ENCODE data around the gene SPCS2. TPM values are rescaled to one million over a fixed set of nuclear protein-coding genes. Genes with fewer than 3 reads are reported as not detected.
"Not testable (repeated sequence)": the region's sequence is repeated elsewhere in the genome, so short reads cannot be mapped to it uniquely, and the experiment has no call there.

The SPCS2 gene
- total RNA-seq, 2 donors from 2014 or later, result 79.1 to 131 TPM

DNA sequence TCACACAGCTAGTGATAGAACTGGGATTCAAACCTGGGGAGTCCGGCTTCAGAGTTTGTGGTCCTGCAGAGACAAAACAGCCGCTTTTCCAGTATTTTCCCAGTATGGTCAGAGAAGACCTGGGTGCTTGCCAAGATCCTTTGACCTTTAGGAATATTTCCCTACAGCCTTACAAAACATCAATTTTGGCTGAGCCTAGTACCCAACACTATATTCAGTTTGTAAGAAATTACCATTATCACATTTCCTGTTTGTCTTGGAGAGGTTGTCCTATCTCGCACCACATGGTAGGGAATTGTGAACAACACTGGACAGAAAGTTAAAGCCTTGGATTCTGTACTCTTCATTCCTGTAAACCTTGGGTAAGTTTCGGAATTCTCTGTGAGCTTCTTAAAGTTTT is 29.0 kb downstream of the SPCS2 start:
- no peak overlapping the region for H3K27ac Mint-ChIP-seq
- H3K9me3 Mint-ChIP-seq, result no peaks in the 10 kb centered on the region
- no peak for DNase-seq (ENCODE audit: low spot score in 2 of 2)
- no peak for ATAC-seq
- H3K36me3 Mint-ChIP-seq, result peaks cover 21 to 28% of the 10 kb centered on the region in 2 donors

DNA sequence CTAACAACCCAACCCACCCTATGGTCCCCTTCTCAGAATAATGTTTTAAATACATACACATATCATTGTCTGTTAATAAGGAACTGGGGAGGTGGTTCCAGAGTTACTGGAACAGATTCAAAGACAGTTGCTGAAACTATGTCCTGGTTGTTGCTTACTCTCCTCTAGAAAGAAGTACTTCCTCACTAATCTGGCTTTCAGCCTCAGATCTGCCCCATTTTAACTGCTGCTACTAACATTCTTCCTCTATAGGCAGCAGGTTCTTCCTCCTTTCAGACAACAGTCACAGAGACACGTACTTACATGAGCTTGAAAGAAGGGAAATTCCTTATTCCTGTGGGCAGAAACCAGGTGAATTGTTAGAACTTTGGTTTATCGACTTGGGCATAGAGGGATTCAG is 31.6 kb downstream of the SPCS2 start:
- H3K36me3 Mint-ChIP-seq, result peaks cover 10 to 15% of the 10 kb centered on the region in 2 donors
- no peaks in the 10 kb centered on the region for H3K9me3 Mint-ChIP-seq
- ATAC-seq (no peak), DNase-seq (ENCODE audit: low spot score in 2 of 2) (no peak)
- H3K27ac Mint-ChIP-seq, result no peak overlapping the region

DNA sequence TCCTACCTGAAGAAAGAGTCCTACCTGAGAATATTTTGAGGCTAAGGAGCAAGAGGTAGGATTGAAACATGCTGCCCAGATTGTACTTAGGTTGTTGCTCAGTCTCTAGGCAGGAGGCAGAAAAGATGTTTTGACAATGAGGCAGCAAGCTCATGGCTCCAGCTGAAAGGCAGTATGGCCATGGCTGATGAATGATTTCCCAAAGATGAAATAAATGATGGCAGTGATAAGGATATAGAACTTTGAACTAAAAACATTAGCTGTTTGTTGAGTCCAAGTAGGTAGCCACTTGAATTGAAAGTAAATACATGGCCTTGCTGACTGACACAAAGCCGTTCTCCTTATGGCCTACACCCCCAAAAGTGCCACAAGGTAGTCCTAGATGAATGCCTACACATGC is 32.8 kb downstream of the SPCS2 start:
- DNase-seq (ENCODE audit: low spot score in 2 of 2), result no peak
- H3K36me3 Mint-ChIP-seq, result peaks cover 10 to 15% of the 10 kb centered on the region in 2 donors
- no peaks in the 10 kb centered on the region for H3K9me3 Mint-ChIP-seq
- no peak for ATAC-seq
- no peak overlapping the region for H3K27ac Mint-ChIP-seq

DNA sequence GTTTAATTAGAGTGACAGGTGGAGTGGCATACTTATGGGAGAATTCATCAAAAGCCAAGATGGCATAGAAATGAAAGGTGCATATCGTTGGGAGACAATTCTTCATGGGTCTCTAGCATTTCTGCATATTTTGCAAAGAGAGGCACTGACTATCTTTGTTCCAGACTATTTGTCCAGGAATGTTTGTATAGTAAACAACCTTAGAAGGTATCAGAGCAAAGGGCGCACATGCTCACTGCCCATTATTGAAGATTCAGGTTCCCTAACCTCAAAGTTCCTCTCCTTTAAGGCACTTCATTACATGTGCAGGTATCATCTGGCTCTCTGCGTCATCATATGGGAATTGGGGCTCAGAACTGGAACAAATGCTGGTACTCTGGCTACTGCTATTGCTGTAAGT is 35.0 kb downstream of the SPCS2 start:
- no peak for DNase-seq (ENCODE audit: low spot score in 2 of 2)
- no peak for ATAC-seq
- no peaks in the 10 kb centered on the region for H3K9me3 Mint-ChIP-seq
- no peak overlapping the region for H3K27ac Mint-ChIP-seq
- peaks cover 11 to 16% of the 10 kb centered on the region in 2 donors for H3K36me3 Mint-ChIP-seq

DNA sequence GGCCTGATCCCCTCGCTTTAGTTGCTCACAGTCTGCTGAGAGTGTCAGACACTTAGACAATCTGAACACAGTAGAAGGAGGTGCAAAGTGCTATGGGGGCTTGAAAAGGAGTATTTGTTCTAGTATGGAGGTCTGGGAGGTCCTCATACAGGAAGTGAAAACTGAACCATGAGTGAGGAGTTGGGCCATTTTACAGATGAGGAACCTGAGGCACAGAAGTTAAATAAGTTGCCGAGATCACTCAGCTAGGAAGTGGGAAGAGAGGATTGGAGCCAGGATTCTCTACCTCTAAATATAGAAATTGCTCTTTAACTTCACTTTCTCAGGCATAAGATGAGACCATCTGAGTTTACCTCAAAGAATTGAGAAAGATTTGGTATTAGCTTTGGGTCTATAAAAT is 35.7 kb downstream of the SPCS2 start:
- ATAC-seq (no peak), DNase-seq (ENCODE audit: low spot score in 2 of 2) (no peak)
- H3K36me3 Mint-ChIP-seq, result peaks cover 16 to 20% of the 10 kb centered on the region in 2 donors
- no peaks in the 10 kb centered on the region for H3K9me3 Mint-ChIP-seq
- H3K27ac Mint-ChIP-seq, result no peak overlapping the region

DNA sequence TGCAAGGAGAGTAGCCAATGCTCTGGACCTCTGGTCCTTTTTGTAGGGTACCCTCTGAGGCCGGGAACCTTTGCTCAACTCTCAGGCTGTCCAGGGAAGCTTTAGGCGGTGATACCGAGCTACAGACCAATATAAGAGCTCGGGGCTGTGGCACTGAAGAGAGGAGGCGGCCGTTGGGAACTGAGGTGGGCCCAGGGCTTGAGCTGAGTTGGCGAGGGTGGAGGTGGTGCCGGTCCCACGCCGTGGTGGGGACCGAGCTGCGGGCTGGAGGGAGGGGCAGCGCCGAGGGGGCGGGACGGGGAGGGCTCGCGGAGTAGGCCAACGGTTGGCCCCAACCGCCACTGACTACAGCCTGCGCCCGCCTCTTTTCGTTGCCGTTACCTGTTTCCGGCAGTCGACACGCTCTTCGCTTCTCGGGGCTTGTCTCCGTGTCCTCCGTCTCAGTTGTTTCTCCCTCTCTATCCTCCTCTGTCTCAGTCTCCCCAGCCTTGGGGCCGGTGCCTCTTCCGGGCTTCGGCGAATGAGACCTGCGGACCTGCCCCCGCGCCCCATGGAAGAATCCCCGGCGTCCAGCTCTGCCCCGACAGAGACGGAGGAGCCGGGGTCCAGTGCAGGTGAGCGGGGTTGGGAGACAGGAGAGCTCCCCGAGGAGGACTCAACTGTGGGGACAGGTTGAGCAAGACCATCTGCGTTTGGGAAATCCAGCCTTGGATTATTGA is 39.6 kb downstream of the SPCS2 start, which contains the start of gene NEU3:
Gene NEU3 (plus strand): TSS at position 393 of the 719 bp plus-strand sequence. CDS start 128 bp downstream, at position 521.
- peaks cover 7% of the 10 kb centered on the region in 2 donors for H3K36me3 Mint-ChIP-seq
- no peaks in the 10 kb centered on the region for H3K9me3 Mint-ChIP-seq
- ATAC-seq, result peak; percentile 97
- peak; percentile 77 to 78 for DNase-seq (ENCODE audit: low spot score in 2 of 2)
- H3K27ac Mint-ChIP-seq, result peak within 1 kb of the TSS; percentile 89 to 92

DNA sequence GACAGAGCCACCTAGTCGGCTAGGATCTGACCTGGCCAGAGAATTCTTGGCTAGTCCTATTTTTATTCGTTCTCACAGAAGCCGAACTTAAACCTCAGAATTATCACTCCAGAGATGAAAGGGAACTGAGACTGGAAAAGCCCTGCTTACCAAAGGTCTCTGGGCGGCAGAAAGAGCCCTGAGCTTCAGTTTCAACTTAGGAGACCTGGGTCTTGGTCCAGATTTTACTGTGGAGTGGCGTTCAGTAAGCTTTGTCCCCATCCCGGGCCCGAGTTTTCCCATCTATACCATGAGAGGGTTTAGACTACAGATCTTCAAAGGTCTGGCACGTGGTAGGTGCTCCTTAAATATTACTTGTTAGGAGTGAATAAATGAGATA is 40.2 kb downstream of the SPCS2 start:
- Mint-ChIP-seq H3K9me3 (no peaks in the 10 kb centered on the region), H3K36me3 (peaks cover 7% of the 10 kb centered on the region in 2 donors), H3K27ac (peak overlapping the region; percentile 89 to 92)
- ATAC-seq, result peak in 1 of 2 donors; percentile 20
- DNase-seq (ENCODE audit: low spot score in 2 of 2), result peak in 1 of 2 donors; percentile 5

DNA sequence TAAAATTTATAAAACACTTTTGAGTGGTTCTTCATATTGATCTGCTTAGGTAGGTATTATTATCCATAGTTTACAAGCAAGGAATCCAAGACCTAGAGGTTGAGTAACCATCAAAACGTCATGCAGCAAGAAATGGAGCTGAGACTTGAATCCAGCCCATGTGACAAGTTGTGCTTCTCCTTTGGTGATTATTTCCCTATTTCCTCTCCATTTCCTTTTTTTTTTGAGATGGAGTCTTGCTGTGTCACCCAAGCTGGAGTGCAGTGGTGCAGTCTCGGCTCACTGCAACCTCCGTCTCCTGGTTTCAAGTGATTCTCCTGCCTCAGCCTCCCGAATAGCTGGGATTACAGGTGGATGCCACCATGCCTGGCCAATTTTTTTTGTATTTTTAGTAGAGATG is 41.1 kb downstream of the SPCS2 start:
- not testable (repeated sequence) for ATAC-seq; H3K36me3 Mint-ChIP-seq; H3K9me3 Mint-ChIP-seq; DNase-seq (ENCODE audit: low spot score in 2 of 2)
- peak overlapping the region; percentile 20 to 32 for H3K27ac Mint-ChIP-seq

DNA sequence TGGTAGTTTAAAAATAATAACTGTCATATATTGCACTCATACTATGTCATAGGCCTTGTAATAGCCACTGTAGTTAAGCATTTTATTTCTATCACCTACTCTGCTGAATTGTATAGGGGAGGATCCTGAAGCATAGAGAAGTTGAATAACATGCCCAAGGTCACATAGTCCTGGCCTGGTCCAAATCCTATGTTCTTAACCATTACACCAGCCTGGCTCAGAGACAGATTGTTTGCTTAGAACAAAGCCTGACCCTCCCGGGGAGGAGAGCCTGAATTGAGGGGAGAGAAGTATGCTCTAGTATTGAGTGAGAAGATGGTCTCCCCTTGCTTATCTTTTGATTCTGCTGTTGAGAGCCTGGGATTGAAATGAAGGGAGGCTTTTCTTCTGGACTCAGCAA is 41.9 kb downstream of the SPCS2 start:
- Mint-ChIP-seq H3K9me3 (no peaks in the 10 kb centered on the region), H3K36me3 (peaks cover 7% of the 10 kb centered on the region in 2 donors), H3K27ac (peak overlapping the region; percentile 20 to 32)
- DNase-seq (ENCODE audit: low spot score in 2 of 2) (no peak), ATAC-seq (no peak)

DNA sequence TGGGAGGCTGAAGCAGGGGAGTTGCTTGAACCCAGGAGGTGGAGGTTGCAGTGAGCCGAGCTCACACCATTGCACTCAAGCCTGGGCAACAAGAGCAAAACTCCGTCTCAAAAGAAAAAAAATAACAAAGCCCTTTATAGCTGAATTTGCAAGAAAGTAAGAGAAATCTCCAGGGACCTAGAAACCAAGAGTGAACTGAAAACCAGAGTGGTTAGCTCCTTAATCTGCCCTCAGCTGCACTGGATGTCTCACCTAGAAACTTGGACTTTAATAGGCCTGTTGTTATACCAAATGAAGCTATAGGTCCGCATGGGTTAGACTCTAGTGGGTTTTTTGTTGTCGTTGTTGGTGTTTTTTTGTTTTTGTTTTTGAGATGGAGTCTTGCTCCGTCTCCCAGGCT is 43.8 kb downstream of the SPCS2 start:
- H3K9me3 Mint-ChIP-seq, result no peaks in the 10 kb centered on the region
- no peak for DNase-seq (ENCODE audit: low spot score in 2 of 2)

DNA sequence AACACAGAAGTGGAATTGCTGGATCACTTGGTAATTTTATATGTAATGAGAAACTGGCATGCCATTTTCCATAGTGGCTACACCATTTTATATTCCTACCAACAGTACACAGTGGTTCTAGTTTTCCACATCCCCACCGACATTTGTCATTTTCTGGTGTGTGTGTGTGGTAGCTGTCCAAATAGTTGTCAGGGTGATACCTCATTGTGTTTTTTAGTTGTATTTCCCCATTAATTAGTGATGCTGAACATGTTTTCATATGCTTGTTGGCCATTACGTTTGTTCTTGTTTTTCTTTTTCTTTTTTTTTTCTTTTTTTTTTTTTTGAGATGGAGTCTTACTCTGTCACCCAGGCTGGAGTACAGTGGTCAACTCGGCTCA is 51.9 kb downstream of the SPCS2 start:
- Mint-ChIP-seq H3K9me3 (no peaks in the 10 kb centered on the region), H3K27ac (no peak overlapping the region), H3K36me3 (peaks cover under 1 to 6% of the 10 kb centered on the region in 2 donors)
- DNase-seq (ENCODE audit: low spot score in 2 of 2) (no peak), ATAC-seq (no peak)

More for the DNA sequence above, 43.8 kb downstream of the SPCS2 start:
- Mint-ChIP-seq H3K36me3 (peaks cover 7% of the 10 kb centered on the region in 2 donors), H3K27ac (no peak overlapping the region)
- ATAC-seq, result no peak

DNA sequence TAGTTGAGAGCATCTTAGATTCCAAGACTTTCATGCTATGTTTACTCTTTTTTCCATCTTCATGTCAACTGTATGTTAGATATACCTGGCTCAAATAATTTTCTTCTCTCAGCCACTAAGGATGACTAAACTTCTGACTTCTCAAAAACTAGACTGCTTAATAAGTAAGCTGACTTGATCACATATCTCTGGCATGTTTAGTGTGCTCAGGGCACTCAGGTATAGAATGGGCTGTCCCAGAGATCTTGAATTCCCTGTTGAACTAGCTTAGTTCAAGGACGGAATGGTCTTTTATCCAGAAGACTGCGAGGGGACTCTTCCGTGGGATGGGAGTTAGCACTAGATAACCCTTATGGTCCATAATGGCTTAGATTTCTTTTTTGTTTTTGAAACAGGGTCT is 52.6 kb downstream of the SPCS2 start:
- H3K9me3 Mint-ChIP-seq, result no peaks in the 10 kb centered on the region
- H3K27ac Mint-ChIP-seq, result peak overlapping the region in 1 of 2 donors; percentile 23
- ATAC-seq, result no peak
- peaks cover 6% of the 10 kb centered on the region in 2 donors for H3K36me3 Mint-ChIP-seq
- no peak for DNase-seq (ENCODE audit: low spot score in 2 of 2)

DNA sequence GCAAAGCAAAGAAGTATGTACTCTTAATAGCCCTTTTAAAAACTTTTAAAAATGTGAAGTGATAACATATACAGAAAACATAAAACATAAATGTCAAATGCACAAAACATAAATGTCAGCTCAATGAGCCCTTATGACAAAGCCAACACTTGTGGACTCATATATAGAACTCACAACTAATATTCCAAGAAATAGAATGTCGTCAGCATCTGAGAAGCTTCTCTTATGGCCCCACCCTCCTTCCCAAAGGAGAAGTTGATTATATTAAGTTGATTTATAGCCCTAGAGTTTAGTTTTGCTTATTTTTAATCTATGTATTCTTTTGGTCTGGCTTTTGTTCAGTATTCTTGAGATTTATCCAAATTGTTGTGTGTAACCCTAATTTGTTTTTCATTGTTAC is 53.5 kb downstream of the SPCS2 start:
- no peaks in the 10 kb centered on the region for H3K9me3 Mint-ChIP-seq
- ATAC-seq (no peak), DNase-seq (ENCODE audit: low spot score in 2 of 2) (no peak)
- peaks cover 11 to 13% of the 10 kb centered on the region in 2 donors for H3K36me3 Mint-ChIP-seq
- no peak overlapping the region for H3K27ac Mint-ChIP-seq

DNA sequence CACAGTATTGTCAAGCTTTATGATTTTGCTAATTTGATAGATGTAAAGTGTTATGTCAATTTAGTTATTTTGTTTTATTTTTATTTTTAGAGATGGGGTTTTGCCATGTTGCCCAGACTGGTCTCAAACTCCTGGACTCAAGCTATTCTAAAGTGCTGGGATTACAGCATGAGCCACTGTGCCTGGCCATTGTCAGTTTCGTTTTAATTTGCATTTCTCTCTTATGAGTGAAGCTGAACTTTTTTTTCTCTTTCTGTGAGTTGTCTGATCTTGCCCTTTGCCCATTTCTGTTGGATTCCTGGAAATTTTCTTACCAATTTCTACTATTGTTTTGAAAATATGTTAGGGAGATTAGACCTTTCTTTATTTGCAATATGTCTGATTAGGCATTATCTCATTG is 55.1 kb downstream of the SPCS2 start:
- no peak for ATAC-seq
- H3K27ac Mint-ChIP-seq, result no peak overlapping the region
- no peaks in the 10 kb centered on the region for H3K9me3 Mint-ChIP-seq
- H3K36me3 Mint-ChIP-seq, result peaks cover 11 to 13% of the 10 kb centered on the region in 2 donors
- no peak for DNase-seq (ENCODE audit: low spot score in 2 of 2)

DNA sequence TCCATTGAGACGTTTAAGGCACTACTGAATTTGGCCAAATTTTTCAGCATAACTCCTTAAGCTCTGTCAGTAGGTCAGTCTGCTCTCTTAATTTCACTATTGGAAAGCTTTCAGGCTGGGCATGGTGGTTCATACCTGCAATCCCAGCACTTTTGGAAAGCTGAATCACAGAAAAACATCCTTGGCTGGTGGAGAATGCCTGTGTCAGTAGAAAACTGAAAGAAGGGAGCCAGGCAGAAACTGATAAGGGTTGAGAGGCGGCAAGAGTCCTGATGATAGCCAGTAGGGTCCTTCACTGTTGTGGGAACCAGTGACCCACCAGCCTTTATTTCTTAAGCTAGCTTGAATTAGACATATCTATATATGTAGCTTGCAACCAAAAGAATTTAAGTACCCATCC is 62.3 kb downstream of the SPCS2 start:
- ATAC-seq, result no peak
- no peak overlapping the region for H3K27ac Mint-ChIP-seq
- H3K36me3 Mint-ChIP-seq, result peaks cover 14 to 17% of the 10 kb centered on the region in 2 donors

DNA sequence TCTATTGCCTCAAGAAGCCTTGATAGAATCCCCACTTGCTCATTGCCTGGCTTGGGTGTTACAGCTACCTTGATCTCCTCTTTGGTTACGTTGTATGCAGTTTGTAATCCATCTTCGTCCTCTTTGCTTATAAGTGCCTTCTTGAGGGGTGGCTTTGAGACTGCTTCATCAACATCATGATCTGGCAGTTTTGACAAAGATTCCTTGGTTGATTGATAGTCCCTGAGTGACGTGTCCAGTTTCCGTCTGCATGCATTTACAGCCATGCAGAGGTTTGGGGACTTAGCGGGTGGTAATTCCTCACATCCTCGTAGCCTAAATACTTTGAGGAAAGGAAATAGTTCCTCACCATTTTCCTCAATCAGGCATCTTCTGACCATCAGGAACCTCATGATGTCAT is 62.8 kb downstream of the SPCS2 start:
- DNase-seq (ENCODE audit: low spot score in 2 of 2) (no peak), ATAC-seq (no peak)
- H3K36me3 Mint-ChIP-seq, result peaks cover 14 to 16% of the 10 kb centered on the region in 2 donors
- no peak overlapping the region for H3K27ac Mint-ChIP-seq
- no peaks in the 10 kb centered on the region for H3K9me3 Mint-ChIP-seq

More for the DNA sequence above, 62.3 kb downstream of the SPCS2 start:
- no peak for DNase-seq (ENCODE audit: low spot score in 2 of 2)
- H3K9me3 Mint-ChIP-seq, result no peaks in the 10 kb centered on the region

DNA sequence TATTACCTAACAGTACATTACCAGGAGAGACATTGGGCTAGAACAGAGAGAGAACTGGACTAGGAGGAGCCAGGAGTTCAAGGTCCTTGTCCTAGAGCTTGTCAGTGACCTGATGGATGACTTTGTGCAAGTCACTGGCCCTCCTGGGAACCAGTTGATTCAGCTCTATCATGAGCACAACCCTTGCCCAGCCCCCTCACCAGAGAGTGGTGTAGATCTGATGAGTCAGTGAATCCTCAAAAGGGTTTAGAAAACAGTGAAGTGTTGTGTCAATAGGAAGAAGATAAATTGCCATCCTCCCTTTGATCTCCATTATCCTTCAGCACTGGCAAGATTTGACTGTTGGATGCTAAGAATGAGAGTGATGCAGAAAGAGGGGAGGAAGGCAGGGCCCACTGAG is 64.0 kb downstream of the SPCS2 start:
- Mint-ChIP-seq H3K27ac (no peak overlapping the region), H3K36me3 (peaks cover 7 to 10% of the 10 kb centered on the region in 2 donors), H3K9me3 (no peaks in the 10 kb centered on the region)
- no peak for DNase-seq (ENCODE audit: low spot score in 2 of 2)
- ATAC-seq, result peak; percentile 14 to 62

DNA sequence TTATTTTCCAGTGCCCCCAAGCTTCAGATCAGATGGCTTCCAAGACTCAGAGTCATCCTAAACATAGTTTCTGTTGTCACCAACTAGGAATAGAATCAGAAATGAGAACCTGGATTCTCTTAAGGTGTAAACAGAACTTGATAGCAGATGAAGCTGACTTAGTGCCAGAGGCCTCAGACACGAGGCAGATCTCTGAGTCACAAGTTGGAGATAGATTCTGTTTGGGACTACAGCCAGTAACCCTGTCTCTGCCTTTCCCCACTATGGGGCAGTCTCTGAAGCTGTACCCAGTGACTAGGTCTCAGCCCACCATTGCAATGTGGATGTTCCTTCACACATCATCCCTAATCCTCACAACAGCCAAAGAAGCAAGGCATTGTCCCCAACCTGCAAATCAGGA is 65.1 kb downstream of the SPCS2 start:
- DNase-seq (ENCODE audit: low spot score in 2 of 2), result no peak
- Mint-ChIP-seq H3K9me3 (peaks cover 0 to 5% of the 10 kb centered on the region in 2 donors), H3K36me3 (peaks cover 7 to 16% of the 10 kb centered on the region in 2 donors), H3K27ac (peak overlapping the region in 1 of 2 donors; percentile 83)
- ATAC-seq, result no peak
